Tibial artery (tissue), 4 donors: ENCODE results near the gene SIN3B.

Experiments used
- DNase-seq, 2 donors: peaks; one replicate each; pipeline ENCODE4 v3.0.0-alpha.2; 2019
- H3K27ac ChIP-seq, 2 donors: fragments of 200-600 bp; sonication (generic) in 1 of 2; 1 replicate in 1 of 2; 2 replicates in 1 of 2; pipeline ENCODE4 v1.5.1; 2018 to 2019; ENCODE audit warnings: mild to moderate bottlenecking in 1 of 2
- H3K27me3 ChIP-seq, 2 donors: fragments of 200-600 bp; sonication (generic) in 1 of 2; one replicate each; pipeline versions ENCODE4 v1.5.1 to v1.6.0; 2016 to 2019
- H3K36me3 ChIP-seq, 3 donors: fragments of 200-600 bp; sonication (generic) in 2 of 3; one replicate each; pipeline ENCODE4 v1.5.1; 2016 to 2019; ENCODE audit warnings: mild to moderate bottlenecking in 2 of 3
- H3K4me1 ChIP-seq, 4 donors: fragments of 200-600 bp; sonication (generic) in 2 of 4; 1 replicate in 3 of 4; 2 replicates in 1 of 4; pipeline ENCODE4 v1.5.1; 2016 to 2019
- H3K4me3 ChIP-seq, 2 donors: fragments of 200-600 bp; sonication (generic) in 1 of 2; 1 replicate in 1 of 2; 2 replicates in 1 of 2; pipeline ENCODE4 v1.5.1; 2018 to 2019; ENCODE audit warnings: mild to moderate bottlenecking in 2 of 2
- H3K9me3 ChIP-seq, 3 donors: fragments of 200-600 bp; sonication (generic) in 1 of 3; one replicate each; pipeline ENCODE4 v1.5.1; 2016 to 2019
- CTCF ChIP-seq, 2 experiments: fragments of 200-600 bp in 1 of 2; fragments of 450-650 bp in 1 of 2; IDR thresholded peaks; one replicate each; pipeline ENCODE4 v1.5.1; 2017 to 2019; ENCODE audit warnings: antibody characterized with exemption in 2 of 2, mild to moderate bottlenecking in 1 of 2, moderate library complexity in 1 of 2
- intact Hi-C: fragments of 100-400 bp; cut with DNase I; formaldehyde crosslinking; loops from one replicate; pipeline ENCODE4 v1.15.0; 2023; ENCODE audit warnings: low total_unique reads

The SIN3B gene

DNA sequence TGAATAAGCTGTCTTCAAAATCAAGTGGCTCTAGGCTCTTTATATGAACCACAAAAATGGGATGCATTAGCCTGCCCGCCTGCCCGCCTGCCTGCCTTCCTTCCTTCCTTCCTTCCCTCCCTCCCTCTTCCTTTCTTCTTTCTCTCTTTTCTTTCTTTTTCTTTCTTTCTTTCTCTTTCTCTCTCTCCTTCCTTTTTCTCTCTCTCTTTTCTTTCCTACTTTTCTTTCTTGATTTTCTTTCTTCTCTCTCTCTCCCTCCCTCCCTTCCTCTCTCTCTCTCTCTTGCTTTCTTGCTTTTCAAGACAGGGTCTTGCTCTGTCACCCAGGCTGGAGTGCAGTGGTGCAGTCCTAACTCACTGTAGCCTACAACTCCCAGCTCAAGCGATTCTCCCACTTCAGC, 86.5 kb downstream of the SIN3B start:
- DNase-seq = no peak
- no peaks in the 10 kb centered on the region for H3K27me3 ChIP-seq
- intact Hi-C loops = no loop called here
- H3K27ac ChIP-seq = no peak overlapping the region
- no peak for TF ChIP-seq CTCF (IDR thresholded peaks at IDR 0.05)
- H3K4me1 ChIP-seq = no peaks in the 10 kb centered on the region
- H3K4me3 ChIP-seq = no peak overlapping the region
- peaks cover 0 to 3% (median 0%) of the 10 kb centered on the region in 3 donors for H3K36me3 ChIP-seq
- peaks cover 7 to 51% (median 42%) of the 10 kb centered on the region in 3 donors for H3K9me3 ChIP-seq

DNA sequence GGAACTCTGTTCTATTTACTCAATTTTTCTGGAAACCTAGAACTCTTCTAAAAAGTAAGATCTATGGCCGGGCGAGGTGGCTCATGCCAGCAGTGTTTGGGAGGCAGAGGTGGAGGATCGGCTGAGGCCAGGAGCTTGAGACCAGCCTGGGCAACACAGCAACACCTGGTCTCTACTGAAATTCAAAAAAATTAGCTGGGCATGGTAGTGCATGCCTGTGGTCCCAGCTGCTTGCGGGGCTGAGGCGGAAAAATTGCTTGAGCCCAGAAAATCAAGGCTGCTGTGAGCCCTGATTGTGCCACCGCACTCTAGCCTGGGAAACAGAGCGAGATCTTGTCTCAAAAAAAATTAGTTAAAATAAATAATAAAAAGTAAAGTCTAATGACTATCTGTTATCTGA, 88.2 kb downstream of the SIN3B start:
- intact Hi-C loops = no loop called here
- Histone ChIP-seq H3K27ac (no peak overlapping the region), H3K4me1 (no peaks in the 10 kb centered on the region), H3K27me3 (peaks cover 0 to 7% of the 10 kb centered on the region in 2 donors), H3K9me3 (peaks cover 7 to 40% (median 33%) of the 10 kb centered on the region in 3 donors), H3K36me3 (peaks cover 0 to 3% (median 0%) of the 10 kb centered on the region in 3 donors), H3K4me3 (no peak overlapping the region)
- no peak for TF ChIP-seq CTCF (IDR thresholded peaks at IDR 0.05)
- no peak for DNase-seq

GRCh38 chr19:16919496-16919895, 90.3 kb downstream of the SIN3B start:
- intact Hi-C loops = no loop called here

DNA sequence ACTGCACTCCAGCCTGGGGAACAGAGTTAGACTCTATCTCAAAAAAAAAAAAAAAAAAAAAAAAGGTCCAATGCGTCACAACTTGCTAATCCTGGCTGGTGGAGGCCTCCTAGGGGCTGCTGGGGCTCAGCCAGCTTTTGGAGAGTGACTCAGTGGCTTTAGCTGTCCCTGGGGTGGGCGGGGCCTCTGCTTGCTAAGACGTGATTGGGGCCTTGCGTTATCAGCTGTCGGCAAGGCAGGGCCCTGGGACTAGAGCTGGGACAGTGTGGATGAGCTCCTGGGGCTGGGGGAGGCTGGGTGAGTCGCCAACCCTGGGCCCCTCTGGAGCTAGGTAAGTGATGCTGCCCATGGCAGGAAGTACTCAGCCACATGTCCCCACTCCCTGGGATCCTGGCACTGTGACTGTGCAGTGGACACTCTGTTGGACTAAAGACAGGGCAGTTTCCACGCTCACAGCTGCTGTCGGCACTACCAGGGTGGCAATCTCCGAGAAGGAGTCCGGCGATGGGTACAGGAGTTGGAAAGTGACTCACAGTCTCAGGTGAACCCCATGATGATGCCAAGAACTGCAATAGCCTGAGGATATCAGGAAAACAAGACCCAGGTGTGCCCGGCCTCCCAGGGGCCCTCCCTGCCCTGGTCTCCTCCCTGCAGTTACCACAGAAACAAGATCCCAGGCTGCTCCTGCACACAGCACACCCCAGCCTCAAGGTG, 91.8 kb downstream of the SIN3B start:
- no peaks in the 10 kb centered on the region for H3K36me3 ChIP-seq
- intact Hi-C loops = no loop called here
- no peak for DNase-seq
- H3K9me3 ChIP-seq = peaks cover 0 to 12% (median 7%) of the 10 kb centered on the region in 3 donors
- H3K27ac ChIP-seq = no peak overlapping the region
- H3K4me3 ChIP-seq = no peak overlapping the region
- peaks cover 0 to 7% of the 10 kb centered on the region in 2 donors for H3K27me3 ChIP-seq
- no peak for TF ChIP-seq CTCF (IDR thresholded peaks at IDR 0.05)
- no peaks in the 10 kb centered on the region for H3K4me1 ChIP-seq

More at GRCh38 chr19:16919496-16919895, 90.3 kb downstream of the SIN3B start:
- DNase-seq = no peak
- Histone ChIP-seq H3K36me3 (no peaks in the 10 kb centered on the region), H3K27me3 (peaks cover 0 to 7% of the 10 kb centered on the region in 2 donors), H3K4me3 (no peak overlapping the region), H3K9me3 (peaks cover 0 to 21% (median 17%) of the 10 kb centered on the region in 3 donors), H3K27ac (no peak overlapping the region), H3K4me1 (no peaks in the 10 kb centered on the region)
- no peak for TF ChIP-seq CTCF (IDR thresholded peaks at IDR 0.05)

GRCh38 chr19:16921766-16922591, 92.8 kb downstream of the SIN3B start:
- intact Hi-C loops = no loop called here
- H3K27me3 ChIP-seq = peaks cover 0 to 7% of the 10 kb centered on the region in 2 donors
- no peaks in the 10 kb centered on the region for H3K36me3 ChIP-seq
- H3K4me3 ChIP-seq = no peak overlapping the region
- DNase-seq = no peak
- peaks cover 0 to 12% (median 7%) of the 10 kb centered on the region in 3 donors for H3K9me3 ChIP-seq
- H3K27ac ChIP-seq = no peak overlapping the region
- no peak for TF ChIP-seq CTCF (IDR thresholded peaks at IDR 0.05)
- H3K4me1 ChIP-seq = no peaks in the 10 kb centered on the region
